IPS-20b (cell line): Measurements from ENCODE around the gene CGNL1.
A peak's percentile ranks its signal among the peaks of the same experiment; 100 is the strongest.

Experiments
- H3K27ac ChIP-seq: one replicate; pipeline ENCODE4 v1.5.1; 2013; ENCODE audit warnings: low read length
- H3K27me3 ChIP-seq: 2 replicates; pipeline ENCODE4 v1.6.1; 2013; ENCODE audit warnings: mild to moderate bottlenecking, low read length, inconsistent platforms; ENCODE audit not compliant: insufficient read depth
- H3K36me3 ChIP-seq: 2 replicates; pipeline ENCODE4 v1.6.1; 2013; ENCODE audit warnings: low read depth, mild to moderate bottlenecking, inconsistent platforms, low read length, moderate library complexity; ENCODE audit not compliant: insufficient read depth
- H3K4me1 ChIP-seq: 2 replicates; pipeline ENCODE4 v1.6.1; 2013; ENCODE audit warnings: mild to moderate bottlenecking, control low read depth, inconsistent platforms, low read length, moderate library complexity; ENCODE audit not compliant: insufficient read depth
- H3K4me3 ChIP-seq: 2 replicates; pipeline ENCODE4 v1.5.1; 2013; ENCODE audit warnings: mild to moderate bottlenecking, low read length, inconsistent platforms
- H3K9ac ChIP-seq: 2 replicates; pipeline ENCODE4 v1.6.1; 2013; ENCODE audit warnings: low read depth, mild to moderate bottlenecking, inconsistent platforms, low read length, moderate library complexity
- H3K9me3 ChIP-seq: 2 replicates; pipeline ENCODE4 v1.6.1; 2013; ENCODE audit warnings: mild to moderate bottlenecking, low read depth, low read length, inconsistent platforms; ENCODE audit not compliant: insufficient read depth

CGNL1 gene

GRCh38 chr15:57444877-57445513 is 68.7 kb downstream of the CGNL1 start:
- peaks cover 64% of the 10 kb centered on the region for H3K36me3 ChIP-seq
- no peaks in the 10 kb centered on the region for H3K9me3 ChIP-seq
- no peaks in the 10 kb centered on the region for H3K27me3 ChIP-seq
- peak overlapping the region; percentile 36 for H3K27ac ChIP-seq
- H3K9ac ChIP-seq = peak overlapping the region; percentile 47; the same call in 1 of the 2 replicates
- H3K4me3 ChIP-seq = no peak overlapping the region
- H3K4me1 ChIP-seq = peaks cover 13% of the 10 kb centered on the region

GRCh38 chr15:57445872-57446271 is 69.6 kb downstream of the CGNL1 start:
- Histone ChIP-seq H3K36me3 (peaks cover 62% of the 10 kb centered on the region), H3K27ac (peak overlapping the region; percentile 36), H3K4me1 (peaks cover 13% of the 10 kb centered on the region), H3K4me3 (peak overlapping the region; percentile 8; the same call in 1 of the 2 replicates), H3K27me3 (no peaks in the 10 kb centered on the region), H3K9ac (peak overlapping the region; percentile 47; the same call in 1 of the 2 replicates), H3K9me3 (no peaks in the 10 kb centered on the region)

GRCh38 chr15:57446393-57446792 is 70.1 kb downstream of the CGNL1 start:
- Histone ChIP-seq H3K27ac (no peak overlapping the region), H3K27me3 (no peaks in the 10 kb centered on the region), H3K9ac (no peak overlapping the region), H3K4me1 (peaks cover 13% of the 10 kb centered on the region), H3K36me3 (peaks cover 67% of the 10 kb centered on the region), H3K4me3 (no peak overlapping the region), H3K9me3 (no peaks in the 10 kb centered on the region)

- Histone ChIP-seq H3K9me3 (no peaks in the 10 kb centered on the region), H3K36me3 (peaks cover 80% of the 10 kb centered on the region), H3K27me3 (no peaks in the 10 kb centered on the region), H3K27ac (no peak overlapping the region), H3K9ac (no peak overlapping the region), H3K4me3 (no peak overlapping the region), H3K4me1 (no peaks in the 10 kb centered on the region)
Observed at GRCh38 chr15:57451555-57451954, 75.2 kb downstream of the CGNL1 start.

- Histone ChIP-seq H3K27me3 (no peaks in the 10 kb centered on the region), H3K9me3 (no peaks in the 10 kb centered on the region), H3K36me3 (peaks cover 80% of the 10 kb centered on the region), H3K9ac (no peak overlapping the region), H3K4me3 (no peak overlapping the region), H3K4me1 (no peaks in the 10 kb centered on the region), H3K27ac (no peak overlapping the region)
Observed at GRCh38 chr15:57452090-57452754, 75.9 kb downstream of the CGNL1 start.

- no peaks in the 10 kb centered on the region for H3K27me3 ChIP-seq
- H3K4me1 ChIP-seq = no peaks in the 10 kb centered on the region
- H3K4me3 ChIP-seq = no peak overlapping the region
- H3K9ac ChIP-seq = no peak overlapping the region
- no peak overlapping the region for H3K27ac ChIP-seq
- H3K9me3 ChIP-seq = no peaks in the 10 kb centered on the region
- H3K36me3 ChIP-seq = peaks cover 93% of the 10 kb centered on the region
Observed at GRCh38 chr15:57455929-57456328, 79.6 kb downstream of the CGNL1 start.

- Histone ChIP-seq H3K4me3 (no peak overlapping the region), H3K9me3 (no peaks in the 10 kb centered on the region), H3K36me3 (peaks cover 92% of the 10 kb centered on the region), H3K9ac (no peak overlapping the region), H3K27me3 (no peaks in the 10 kb centered on the region), H3K27ac (no peak overlapping the region), H3K4me1 (no peaks in the 10 kb centered on the region)
Observed at GRCh38 chr15:57456559-57456958, 80.3 kb downstream of the CGNL1 start.

- H3K4me3 ChIP-seq = no peak overlapping the region
- no peak overlapping the region for H3K9ac ChIP-seq
- H3K4me1 ChIP-seq = no peaks in the 10 kb centered on the region
- peaks cover 91% of the 10 kb centered on the region for H3K36me3 ChIP-seq
- H3K27me3 ChIP-seq = no peaks in the 10 kb centered on the region
- H3K9me3 ChIP-seq = no peaks in the 10 kb centered on the region
- no peak overlapping the region for H3K27ac ChIP-seq
Observed at GRCh38 chr15:57457726-57458125, 81.4 kb downstream of the CGNL1 start.

- Histone ChIP-seq H3K27ac (no peak overlapping the region), H3K4me3 (no peak overlapping the region), H3K9me3 (no peaks in the 10 kb centered on the region), H3K36me3 (peaks cover 91% of the 10 kb centered on the region), H3K4me1 (no peaks in the 10 kb centered on the region), H3K27me3 (no peaks in the 10 kb centered on the region), H3K9ac (no peak overlapping the region)
Observed at GRCh38 chr15:57458356-57458781, 82.1 kb downstream of the CGNL1 start.

GRCh38 chr15:57460208-57460816 is 84.0 kb downstream of the CGNL1 start:
- H3K4me3 ChIP-seq = no peak overlapping the region
- no peak overlapping the region for H3K9ac ChIP-seq
- peaks cover 77% of the 10 kb centered on the region for H3K36me3 ChIP-seq
- H3K27ac ChIP-seq = no peak overlapping the region
- no peaks in the 10 kb centered on the region for H3K4me1 ChIP-seq
- no peaks in the 10 kb centered on the region for H3K27me3 ChIP-seq
- no peaks in the 10 kb centered on the region for H3K9me3 ChIP-seq

- Histone ChIP-seq H3K4me3 (no peak overlapping the region), H3K36me3 (peaks cover 79% of the 10 kb centered on the region), H3K9ac (no peak overlapping the region), H3K27ac (no peak overlapping the region), H3K27me3 (no peaks in the 10 kb centered on the region), H3K4me1 (no peaks in the 10 kb centered on the region), H3K9me3 (no peaks in the 10 kb centered on the region)
Observed at GRCh38 chr15:57461541-57461940, 85.2 kb downstream of the CGNL1 start.

GRCh38 chr15:57462381-57462780 is 86.1 kb downstream of the CGNL1 start:
- H3K9ac ChIP-seq = no peak overlapping the region
- H3K36me3 ChIP-seq = peaks cover 78% of the 10 kb centered on the region
- no peaks in the 10 kb centered on the region for H3K27me3 ChIP-seq
- no peaks in the 10 kb centered on the region for H3K4me1 ChIP-seq
- no peak overlapping the region for H3K4me3 ChIP-seq
- no peak overlapping the region for H3K27ac ChIP-seq
- no peaks in the 10 kb centered on the region for H3K9me3 ChIP-seq
